Kidney epithelial cell (primary cell): ENCODE results near the gene MACROH2A1. TPM values are rescaled to one million over a fixed set of nuclear protein-coding genes. Genes with fewer than 3 reads are reported as not detected.

Source experiments
- DNase-seq: peaks from one replicate; pipeline ENCODE4 v3.0.0-alpha.2; 2010; ENCODE audit warnings: low read depth
- H3K27me3 ChIP-seq: 2 replicates; pipeline ENCODE4 v1.6.0; 2011; ENCODE audit warnings: low read length; ENCODE audit not compliant: control insufficient read depth, insufficient read depth
- H3K36me3 ChIP-seq: 2 replicates; pipeline ENCODE4 v1.5.1; 2011; ENCODE audit warnings: low read length; ENCODE audit not compliant: control insufficient read depth, insufficient read depth
- H3K4me3 ChIP-seq: 2 replicates; pipeline ENCODE4 v1.5.1; 2011; ENCODE audit warnings: low read depth, mild to moderate bottlenecking, control low read depth, low read length
- CTCF ChIP-seq: IDR thresholded peaks from 2 replicates; pipeline ENCODE4 v1.5.1; 2011; ENCODE audit warnings: mild to moderate bottlenecking, moderate library complexity, low read length, control low read depth, inconsistent platforms; ENCODE audit not compliant: insufficient read depth, poor library complexity, severe bottlenecking
- total RNA-seq: library from RNA; depleted of rRNA; stranded (reverse); fragments of >200 nt; gene quantifications from 2 replicates; pipeline ENCODE4 v1.2.3, GENCODE V29; 2015

MACROH2A1 gene
- total RNA-seq, 1 donor from 2014 or later = 298 TPM

GRCh38 chr5:135335031-135335828 is 63.8 kb downstream of the MACROH2A1 start:
- H3K4me3 ChIP-seq = no peak overlapping the region
- H3K36me3 ChIP-seq = no peaks in the 10 kb centered on the region
- no peaks in the 10 kb centered on the region for H3K27me3 ChIP-seq
- DNase-seq = no peak
- TF ChIP-seq CTCF = no peak

- H3K36me3 ChIP-seq = no peaks in the 10 kb centered on the region
- TF ChIP-seq CTCF = no peak
- DNase-seq = no peak
- no peaks in the 10 kb centered on the region for H3K27me3 ChIP-seq
- no peak overlapping the region for H3K4me3 ChIP-seq
Observed at GRCh38 chr5:135333732-135334515, 65.1 kb downstream of the MACROH2A1 start.

GRCh38 chr5:135332519-135333150 is 66.4 kb downstream of the MACROH2A1 start:
- Histone ChIP-seq H3K27me3 (peaks cover 3% of the 10 kb centered on the region), H3K36me3 (no peaks in the 10 kb centered on the region), H3K4me3 (no peak overlapping the region)
- DNase-seq = no peak
- TF ChIP-seq CTCF = peak; percentile 57

GRCh38 chr5:135331612-135332011 is 67.4 kb downstream of the MACROH2A1 start:
- Histone ChIP-seq H3K27me3 (peaks cover 11% of the 10 kb centered on the region), H3K36me3 (no peaks in the 10 kb centered on the region), H3K4me3 (no peak overlapping the region)
- no peak for TF ChIP-seq CTCF
- no peak for DNase-seq

GRCh38 chr5:135330798-135331096 is 68.3 kb downstream of the MACROH2A1 start:
- TF ChIP-seq CTCF = no peak
- H3K4me3 ChIP-seq = no peak overlapping the region
- H3K36me3 ChIP-seq = no peaks in the 10 kb centered on the region
- H3K27me3 ChIP-seq = peaks cover 12% of the 10 kb centered on the region
- no peak for DNase-seq
